ENCODE measurements around the gene GGA2.

GGA2 gene

DNA sequence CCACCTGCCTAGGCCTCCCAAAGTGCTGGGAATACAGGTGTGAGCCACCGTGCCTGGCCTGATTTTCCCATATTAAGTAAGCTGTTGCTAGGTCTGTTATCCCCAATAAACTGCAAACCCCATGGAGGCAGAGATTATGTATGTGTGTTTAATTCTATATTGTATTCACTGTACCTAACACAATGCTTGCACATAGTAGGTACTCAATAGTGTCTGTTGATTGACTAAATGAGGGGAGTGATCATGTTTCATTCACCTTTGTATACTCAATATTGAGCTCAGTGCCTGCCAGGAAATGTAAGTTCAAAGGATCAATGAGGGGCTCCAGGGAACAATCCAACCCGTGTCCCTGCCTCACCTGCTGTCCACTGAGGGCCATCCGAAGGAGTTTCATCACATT lies 14.6 kb upstream of the GGA2 start:
- Histone ChIP-seq H3K27ac (ENCODE audit: insufficient read depth, low read length, poor library complexity, severe bottlenecking) (no peak overlapping the region), H3K4me1 (ENCODE audit: control insufficient read depth, insufficient read depth, low read length, poor library complexity, severe bottlenecking) (no peaks in the 10 kb centered on the region), H3K27me3 (replicated peaks; ENCODE audit: control insufficient read depth, insufficient read depth, low read length, poor library complexity, severe bottlenecking) (no peaks in the 10 kb centered on the region), H3K4me3 (ENCODE audit: insufficient read depth, low read depth, low read length, poor library complexity, severe bottlenecking) (no peak overlapping the region), H3K36me3 (ENCODE audit: control insufficient read depth, insufficient read depth, low read length) (peaks cover 41% of the 10 kb centered on the region), H3K9me3 (ENCODE audit: control insufficient read depth, low read length) (no peaks in the 10 kb centered on the region)
- no peak for DNase-seq

DNA sequence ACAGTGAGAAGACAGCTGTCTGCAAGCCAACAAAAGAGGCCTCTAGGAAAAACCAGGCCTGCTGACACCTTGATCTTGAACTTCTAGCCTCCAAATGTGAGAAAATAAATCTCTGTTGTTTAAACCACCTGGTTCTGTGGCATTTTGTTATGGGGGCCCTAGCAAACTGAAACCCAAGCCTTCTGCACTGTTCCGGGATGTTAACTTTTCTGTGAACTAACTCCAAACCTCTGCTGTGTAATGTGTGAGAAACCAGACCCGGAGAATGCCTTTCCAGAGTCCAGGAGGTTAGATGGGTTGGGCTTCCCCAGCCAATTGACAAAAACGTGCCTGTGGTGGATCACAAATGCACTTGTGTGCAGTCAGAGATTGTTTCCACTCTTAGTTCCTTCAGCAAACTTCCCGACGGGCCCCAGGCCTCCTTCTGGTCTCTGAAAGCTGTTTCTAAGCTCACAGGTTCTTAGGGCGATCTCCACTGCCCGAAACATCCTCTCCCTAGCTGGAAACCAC lies 13.6 kb upstream of the GGA2 start:
- H3K27me3 ChIP-seq (replicated peaks; ENCODE audit: control insufficient read depth, insufficient read depth, low read length, poor library complexity, severe bottlenecking): no peaks in the 10 kb centered on the region
- no peak for DNase-seq
- peaks cover 31% of the 10 kb centered on the region for H3K36me3 ChIP-seq (ENCODE audit: control insufficient read depth, insufficient read depth, low read length)
- H3K27ac ChIP-seq (ENCODE audit: insufficient read depth, low read length, poor library complexity, severe bottlenecking): no peak overlapping the region
- H3K4me3 ChIP-seq (ENCODE audit: insufficient read depth, low read depth, low read length, poor library complexity, severe bottlenecking): no peak overlapping the region
- no peaks in the 10 kb centered on the region for H3K4me1 ChIP-seq (ENCODE audit: control insufficient read depth, insufficient read depth, low read length, poor library complexity, severe bottlenecking)
- H3K9me3 ChIP-seq (ENCODE audit: control insufficient read depth, low read length): no peaks in the 10 kb centered on the region

DNA sequence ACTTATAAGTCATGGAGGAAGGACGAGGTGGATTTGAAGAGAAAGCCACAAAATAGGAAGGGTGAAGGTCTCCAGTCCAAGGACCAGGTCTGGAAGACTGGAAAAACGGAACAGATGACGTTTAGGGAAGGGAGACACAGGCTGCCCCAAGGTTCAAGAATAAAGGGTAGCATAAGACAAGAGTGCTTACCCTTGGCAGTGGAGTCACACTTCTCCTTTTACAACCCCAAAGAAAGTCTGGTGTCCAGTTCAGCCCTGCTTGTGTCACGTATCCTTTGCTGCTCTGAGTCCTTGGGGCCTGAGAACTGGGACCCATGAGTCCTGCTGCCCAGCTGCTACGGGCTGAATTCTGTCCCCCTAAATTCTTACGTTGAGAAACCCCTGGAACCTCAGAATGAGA lies 13.0 kb upstream of the GGA2 start:
- DNase-seq: no peak
- no peaks in the 10 kb centered on the region for H3K9me3 ChIP-seq (ENCODE audit: control insufficient read depth, low read length)
- peaks cover 25% of the 10 kb centered on the region for H3K36me3 ChIP-seq (ENCODE audit: control insufficient read depth, insufficient read depth, low read length)
- no peaks in the 10 kb centered on the region for H3K4me1 ChIP-seq (ENCODE audit: control insufficient read depth, insufficient read depth, low read length, poor library complexity, severe bottlenecking)
- H3K4me3 ChIP-seq (ENCODE audit: insufficient read depth, low read depth, low read length, poor library complexity, severe bottlenecking): no peak overlapping the region
- H3K27ac ChIP-seq (ENCODE audit: insufficient read depth, low read length, poor library complexity, severe bottlenecking): no peak overlapping the region
- no peaks in the 10 kb centered on the region for H3K27me3 ChIP-seq (replicated peaks; ENCODE audit: control insufficient read depth, insufficient read depth, low read length, poor library complexity, severe bottlenecking)

DNA sequence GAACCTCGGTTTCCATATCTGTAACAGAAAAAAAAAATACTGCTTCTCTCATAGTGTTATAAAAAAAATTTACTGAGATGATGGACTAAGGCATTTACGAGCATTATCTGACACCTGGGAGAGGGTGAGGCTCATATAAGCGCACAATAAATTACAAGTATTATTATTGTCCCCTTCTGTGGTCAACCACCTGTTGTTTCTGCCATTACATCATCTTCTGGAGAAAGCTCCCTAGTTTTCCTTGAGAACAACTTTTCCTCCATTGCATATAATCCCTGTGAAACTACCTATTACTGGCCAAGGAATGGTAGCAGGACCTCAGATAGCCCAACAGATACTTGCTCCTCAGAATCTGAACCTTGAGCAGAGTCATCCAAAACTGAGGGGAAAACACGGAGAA lies 11.7 kb upstream of the GGA2 start:
- H3K36me3 ChIP-seq (ENCODE audit: control insufficient read depth, insufficient read depth, low read length): peaks cover 20% of the 10 kb centered on the region
- H3K4me1 ChIP-seq (ENCODE audit: control insufficient read depth, insufficient read depth, low read length, poor library complexity, severe bottlenecking): no peaks in the 10 kb centered on the region

GRCh38 chr16:23521037-23521743 lies 10.9 kb upstream of the GGA2 start:
- Histone ChIP-seq H3K4me3 (ENCODE audit: insufficient read depth, low read depth, low read length, poor library complexity, severe bottlenecking) (no peak overlapping the region), H3K4me1 (ENCODE audit: control insufficient read depth, insufficient read depth, low read length, poor library complexity, severe bottlenecking) (no peaks in the 10 kb centered on the region), H3K27ac (ENCODE audit: insufficient read depth, low read length, poor library complexity, severe bottlenecking) (no peak overlapping the region), H3K36me3 (ENCODE audit: control insufficient read depth, insufficient read depth, low read length) (peaks cover 16% of the 10 kb centered on the region), H3K27me3 (replicated peaks; ENCODE audit: control insufficient read depth, insufficient read depth, low read length, poor library complexity, severe bottlenecking) (no peaks in the 10 kb centered on the region), H3K9me3 (ENCODE audit: control insufficient read depth, low read length) (no peaks in the 10 kb centered on the region)
- DNase-seq: no peak

More for the DNA sequence above, 11.7 kb upstream of the GGA2 start:
- Histone ChIP-seq H3K27ac (ENCODE audit: insufficient read depth, low read length, poor library complexity, severe bottlenecking) (no peak overlapping the region), H3K27me3 (replicated peaks; ENCODE audit: control insufficient read depth, insufficient read depth, low read length, poor library complexity, severe bottlenecking) (no peaks in the 10 kb centered on the region), H3K9me3 (ENCODE audit: control insufficient read depth, low read length) (no peaks in the 10 kb centered on the region), H3K4me3 (ENCODE audit: insufficient read depth, low read depth, low read length, poor library complexity, severe bottlenecking) (no peak overlapping the region)
- DNase-seq: no peak

- DNase-seq: no peak
- Histone ChIP-seq H3K4me1 (ENCODE audit: control insufficient read depth, insufficient read depth, low read length, poor library complexity, severe bottlenecking) (no peaks in the 10 kb centered on the region), H3K9me3 (ENCODE audit: control insufficient read depth, low read length) (no peaks in the 10 kb centered on the region), H3K27me3 (replicated peaks; ENCODE audit: control insufficient read depth, insufficient read depth, low read length, poor library complexity, severe bottlenecking) (no peaks in the 10 kb centered on the region), H3K36me3 (ENCODE audit: control insufficient read depth, insufficient read depth, low read length) (peaks cover 16% of the 10 kb centered on the region), H3K27ac (ENCODE audit: insufficient read depth, low read length, poor library complexity, severe bottlenecking) (no peak overlapping the region), H3K4me3 (ENCODE audit: insufficient read depth, low read depth, low read length, poor library complexity, severe bottlenecking) (no peak overlapping the region)
Observed at GRCh38 chr16:23520500-23520899, 10.2 kb upstream of the GGA2 start.

- peaks cover 10% of the 10 kb centered on the region for H3K36me3 ChIP-seq (ENCODE audit: control insufficient read depth, insufficient read depth, low read length)
- H3K27ac ChIP-seq (ENCODE audit: insufficient read depth, low read length, poor library complexity, severe bottlenecking): no peak overlapping the region
- H3K4me1 ChIP-seq (ENCODE audit: control insufficient read depth, insufficient read depth, low read length, poor library complexity, severe bottlenecking): peaks cover 8% of the 10 kb centered on the region
- no peaks in the 10 kb centered on the region for H3K27me3 ChIP-seq (replicated peaks; ENCODE audit: control insufficient read depth, insufficient read depth, low read length, poor library complexity, severe bottlenecking)
- no peaks in the 10 kb centered on the region for H3K9me3 ChIP-seq (ENCODE audit: control insufficient read depth, low read length)
- no peak overlapping the region for H3K4me3 ChIP-seq (ENCODE audit: insufficient read depth, low read depth, low read length, poor library complexity, severe bottlenecking)
- no peak for DNase-seq
Observed at GRCh38 chr16:23519282-23519681, 9.0 kb upstream of the GGA2 start.

GRCh38 chr16:23518435-23518891 lies 8.2 kb upstream of the GGA2 start:
- Histone ChIP-seq H3K4me3 (ENCODE audit: insufficient read depth, low read depth, low read length, poor library complexity, severe bottlenecking) (no peak overlapping the region), H3K4me1 (ENCODE audit: control insufficient read depth, insufficient read depth, low read length, poor library complexity, severe bottlenecking) (peaks cover 12% of the 10 kb centered on the region), H3K9me3 (ENCODE audit: control insufficient read depth, low read length) (no peaks in the 10 kb centered on the region), H3K27me3 (replicated peaks; ENCODE audit: control insufficient read depth, insufficient read depth, low read length, poor library complexity, severe bottlenecking) (no peaks in the 10 kb centered on the region), H3K36me3 (ENCODE audit: control insufficient read depth, insufficient read depth, low read length) (peaks cover 2% of the 10 kb centered on the region), H3K27ac (ENCODE audit: insufficient read depth, low read length, poor library complexity, severe bottlenecking) (no peak overlapping the region)
- no peak for DNase-seq

DNA sequence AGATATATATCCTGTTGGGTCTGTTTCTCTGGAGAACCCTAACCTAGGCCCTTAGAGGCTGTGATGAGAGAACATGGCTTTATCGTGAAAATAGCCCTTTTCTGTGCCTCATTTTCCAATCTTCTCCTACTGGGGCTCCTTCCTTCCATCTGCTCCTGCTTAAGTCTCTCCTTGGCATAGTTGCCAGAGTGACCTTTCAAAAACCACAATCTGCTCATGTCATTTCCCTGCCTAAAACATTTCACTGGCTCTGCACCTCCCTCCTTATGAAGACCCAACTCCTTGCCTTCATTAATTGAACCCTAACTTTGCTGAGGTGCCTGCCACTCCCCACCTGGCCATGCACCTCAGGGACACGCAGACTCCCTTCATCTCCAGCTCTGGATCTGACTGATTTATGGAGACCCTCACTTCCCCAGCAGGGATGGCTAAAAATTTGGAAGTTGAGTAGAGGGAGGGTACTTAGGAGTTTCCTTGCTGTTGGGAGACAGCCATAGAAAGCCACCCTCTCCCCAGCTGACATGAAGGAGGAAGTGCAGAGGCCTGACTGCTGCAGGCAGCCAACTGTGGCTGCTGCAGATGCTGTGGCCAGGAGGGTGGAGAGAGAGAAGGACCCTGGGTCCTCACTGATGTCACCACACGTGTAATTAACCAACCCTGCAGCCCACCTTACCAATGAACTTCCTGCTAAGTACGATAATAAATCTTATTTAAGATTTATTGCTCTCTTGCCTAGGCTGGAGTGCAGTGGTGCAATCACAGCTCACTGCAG lies 6.3 kb upstream of the GGA2 start:
- Histone ChIP-seq H3K27me3 (replicated peaks; ENCODE audit: control insufficient read depth, insufficient read depth, low read length, poor library complexity, severe bottlenecking) (no peaks in the 10 kb centered on the region), H3K9me3 (ENCODE audit: control insufficient read depth, low read length) (no peaks in the 10 kb centered on the region), H3K27ac (ENCODE audit: insufficient read depth, low read length, poor library complexity, severe bottlenecking) (no peak overlapping the region), H3K4me1 (ENCODE audit: control insufficient read depth, insufficient read depth, low read length, poor library complexity, severe bottlenecking) (peaks cover 12% of the 10 kb centered on the region), H3K36me3 (ENCODE audit: control insufficient read depth, insufficient read depth, low read length) (no peaks in the 10 kb centered on the region), H3K4me3 (ENCODE audit: insufficient read depth, low read depth, low read length, poor library complexity, severe bottlenecking) (no peak overlapping the region)
- DNase-seq: no peak

- Histone ChIP-seq H3K9me3 (ENCODE audit: control insufficient read depth, low read length) (no peaks in the 10 kb centered on the region), H3K4me1 (ENCODE audit: control insufficient read depth, insufficient read depth, low read length, poor library complexity, severe bottlenecking) (peaks cover 12% of the 10 kb centered on the region), H3K27me3 (replicated peaks; ENCODE audit: control insufficient read depth, insufficient read depth, low read length, poor library complexity, severe bottlenecking) (no peaks in the 10 kb centered on the region), H3K4me3 (ENCODE audit: insufficient read depth, low read depth, low read length, poor library complexity, severe bottlenecking) (no peak overlapping the region), H3K27ac (ENCODE audit: insufficient read depth, low read length, poor library complexity, severe bottlenecking) (no peak overlapping the region), H3K36me3 (ENCODE audit: control insufficient read depth, insufficient read depth, low read length) (no peaks in the 10 kb centered on the region)
- no peak for DNase-seq
Observed at GRCh38 chr16:23515881-23516280, 5.6 kb upstream of the GGA2 start.

Measured in effector memory CD4-positive, alpha-beta T cell (primary cell).